ENCODE data around the gene FBN1. TPM values are rescaled to one million over a fixed set of nuclear protein-coding genes. Genes with fewer than 3 reads are reported as not detected.

FBN1 gene
- total and polyA plus RNA-seq, 7 donors: 7.7 to 40.6 (median 16.4) TPM

DNA sequence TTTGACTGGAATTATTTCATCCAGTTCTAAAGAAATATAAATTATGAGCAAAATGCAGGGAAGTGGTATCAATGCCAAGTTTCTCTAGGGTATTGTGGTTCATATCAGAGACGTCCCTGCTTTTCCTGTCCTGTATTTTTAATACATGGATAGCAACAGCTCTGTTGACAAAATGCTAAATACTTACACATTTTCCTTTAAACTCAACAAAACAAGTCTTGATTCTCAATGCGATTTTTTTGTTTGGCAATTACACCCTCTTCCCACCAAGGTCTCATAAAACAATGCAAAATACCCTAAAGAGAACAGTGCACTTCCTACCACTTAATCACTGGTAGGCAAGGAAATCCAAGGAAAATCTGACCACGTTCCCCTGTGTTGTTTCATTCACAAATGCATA is 194.3 kb downstream of the FBN1 start:
- WGBS, 3 donors: 39 to 50% (median 47%) methylated on average over 3 of the region's 3 CpGs
- intact Hi-C loops (cut with DNase I): no loop called here
- no peak for ATAC-seq
- H3K4me3 ChIP-seq: no peak overlapping the region
- no peaks in the 10 kb centered on the region for H3K27me3 ChIP-seq (ENCODE audit: insufficient read depth in 3 of 3, low read length in 2 of 3)
- H3K36me3 ChIP-seq (ENCODE audit: insufficient read depth in 1 of 2, low read depth in 1 of 2): no peaks in the 10 kb centered on the region
- TF ChIP-seq CTCF (IDR thresholded peaks at IDR 0.05): no peak
- DNase-seq: no peak
- H3K4me1 ChIP-seq: no peaks in the 10 kb centered on the region
- H3K27ac ChIP-seq: no peak overlapping the region
- H3K9me3 ChIP-seq: no peaks in the 10 kb centered on the region

DNA sequence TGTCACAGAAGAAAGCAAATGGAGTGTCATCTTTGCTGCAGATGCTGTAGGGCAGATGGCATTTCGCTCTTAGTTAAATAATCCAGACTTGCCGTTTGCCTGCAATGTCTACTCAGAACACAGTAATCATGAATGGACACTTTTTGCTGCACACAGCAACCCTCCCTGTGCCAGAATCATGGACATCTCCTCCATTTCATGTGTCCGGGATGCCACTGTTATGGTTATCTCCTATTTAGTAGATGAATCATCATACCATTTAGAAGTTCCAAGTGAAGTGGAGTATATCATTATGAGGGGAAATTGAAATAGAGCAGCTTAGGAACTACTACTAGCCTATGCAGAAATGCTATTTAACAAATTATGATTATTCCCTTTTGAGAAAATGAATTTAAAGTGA is 195.8 kb downstream of the FBN1 start:
- ATAC-seq (no peak), DNase-seq (no peak)
- no peaks in the 10 kb centered on the region for H3K9me3 ChIP-seq
- intact Hi-C loops (cut with DNase I): no loop called here
- H3K4me1 ChIP-seq: no peaks in the 10 kb centered on the region
- H3K4me3 ChIP-seq: no peak overlapping the region
- H3K36me3 ChIP-seq (ENCODE audit: insufficient read depth in 1 of 2, low read depth in 1 of 2): no peaks in the 10 kb centered on the region
- no peak for TF ChIP-seq CTCF (IDR thresholded peaks at IDR 0.05)
- H3K27ac ChIP-seq: no peak overlapping the region
- WGBS, 3 donors: 80 to 92% (median 85%) methylated on average over 3 of the region's 3 CpGs
- no peaks in the 10 kb centered on the region for H3K27me3 ChIP-seq (ENCODE audit: insufficient read depth in 3 of 3, low read length in 2 of 3)

GRCh38 chr15:48447657-48448056 is 197.9 kb downstream of the FBN1 start:
- ATAC-seq: no peak
- intact Hi-C loops (cut with DNase I): no loop called here

GRCh38 chr15:48447058-48447457 is 198.5 kb downstream of the FBN1 start:
- Histone ChIP-seq H3K4me1 (no peaks in the 10 kb centered on the region), H3K36me3 (ENCODE audit: insufficient read depth in 1 of 2, low read depth in 1 of 2) (no peaks in the 10 kb centered on the region)
- WGBS, 3 donors: 96 to 100% (median 97%) methylated on average over 1 of the region's 1 CpG

More at GRCh38 chr15:48447657-48448056, 197.9 kb downstream of the FBN1 start:
- H3K9me3 ChIP-seq: no peaks in the 10 kb centered on the region
- no peaks in the 10 kb centered on the region for H3K27me3 ChIP-seq (ENCODE audit: insufficient read depth in 3 of 3, low read length in 2 of 3)
- H3K4me3 ChIP-seq: no peak overlapping the region
- H3K27ac ChIP-seq: no peak overlapping the region
- no peaks in the 10 kb centered on the region for H3K4me1 ChIP-seq
- no peak for TF ChIP-seq CTCF (IDR thresholded peaks at IDR 0.05)
- 81 to 97% (median 94%) methylated on average over 1 of the region's 1 CpG for WGBS, 3 donors
- DNase-seq: no peak
- H3K36me3 ChIP-seq (ENCODE audit: insufficient read depth in 1 of 2, low read depth in 1 of 2): no peaks in the 10 kb centered on the region

More at GRCh38 chr15:48447058-48447457, 198.5 kb downstream of the FBN1 start:
- no peaks in the 10 kb centered on the region for H3K9me3 ChIP-seq
- H3K27me3 ChIP-seq (ENCODE audit: insufficient read depth in 3 of 3, low read length in 2 of 3): no peaks in the 10 kb centered on the region
- H3K4me3 ChIP-seq: no peak overlapping the region
- intact Hi-C loops (cut with DNase I): no loop called here
- no peak for DNase-seq
- no peak for ATAC-seq
- H3K27ac ChIP-seq: no peak overlapping the region
- no peak for TF ChIP-seq CTCF (IDR thresholded peaks at IDR 0.05)
